K562 (cell line): ENCODE measurements around the gene NCOA3. TPM values are rescaled to one million over a fixed set of nuclear protein-coding genes. Genes with fewer than 3 reads are reported as not detected.

Experiments used
- ATF3 ChIP-seq, 2 experiments: fragments of 450-650 bp in 1 of 2; sonication (generic) in 1 of 2; formaldehyde crosslinking in 1 of 2; IDR thresholded peaks in 1 of 2; conservative IDR thresholded peaks in 1 of 2; 2 replicates each; pipeline versions ENCODE4 v1.6.1 to v1.8.1; 2016 to 2023; ENCODE audit warnings: mild to moderate bottlenecking in 2 of 2, moderate library complexity in 2 of 2, inconsistent platforms in 1 of 2, missing genetic modification reagents in 1 of 2
- BHLHE40 ChIP-seq: IDR thresholded peaks from 2 replicates; pipeline ENCODE4 v1.6.1; 2011; ENCODE audit warnings: low read length, improper control_type of control experiment
- BMI1 ChIP-seq: fragments of 150-350 bp; IDR thresholded peaks from 2 replicates; pipeline ENCODE4 v1.6.1; 2014; ENCODE audit warnings: low read length
- EP400 ChIP-seq: fragments of 450-650 bp; IDR thresholded peaks from 2 replicates; pipeline ENCODE4 v1.6.1; 2017; ENCODE audit warnings: antibody characterized with exemption, mild to moderate bottlenecking, moderate library complexity
- FOSL1 ChIP-seq: fragments of 200-800 bp; sonication (Bioruptor generic); conservative IDR thresholded peaks from 2 replicates; pipeline ENCODE4 v1.6.1; 2016; ENCODE audit warnings: missing genetic modification characterization, missing compliant biosample characterization
- HDAC3 ChIP-seq: fragments of 450-650 bp; IDR thresholded peaks from 2 replicates; pipeline ENCODE4 v1.6.1; 2018; ENCODE audit warnings: borderline replicate concordance, mild to moderate bottlenecking, moderate library complexity; ENCODE audit not compliant: partially characterized antibody
- HLTF ChIP-seq: fragments of 450-650 bp; IDR thresholded peaks from 2 replicates; pipeline ENCODE4 v1.6.1; 2016
- JUND ChIP-seq, 2 experiments: IDR thresholded peaks; 2 replicates in 1 of 2; 3 replicates in 1 of 2; pipeline ENCODE4 v1.6.1; 2011; ENCODE audit warnings: borderline replicate concordance in 2 of 2, low read depth in 2 of 2, low read length in 2 of 2, improper control_type of control experiment in 1 of 2, missing biosample characterization in 1 of 2, missing genetic modification characterization in 1 of 2, missing genetic modification reagents in 1 of 2
- LARP7 ChIP-seq: fragments of 450-650 bp; IDR thresholded peaks from 2 replicates; pipeline ENCODE4 v1.6.1; 2016
- PBX2 ChIP-seq, 2 experiments: IDR thresholded peaks in 1 of 2; conservative IDR thresholded peaks in 1 of 2; 2 replicates each; pipeline ENCODE4 v1.6.1; 2016; ENCODE audit warnings: low read depth in 2 of 2, mild to moderate bottlenecking in 1 of 2, missing compliant biosample characterization in 1 of 2, missing genetic modification characterization in 1 of 2, moderate library complexity in 1 of 2
- PCBP2 ChIP-seq: fragments of 200-400 bp; formaldehyde crosslinking; IDR thresholded peaks from 2 replicates; pipeline ENCODE4 v1.6.1; 2018; ENCODE audit warnings: low read length, low read depth, mild to moderate bottlenecking, moderate library complexity; ENCODE audit not compliant: poor library complexity, severe bottlenecking
- RAD51 ChIP-seq: fragments of 450-650 bp; IDR thresholded peaks from 2 replicates; pipeline ENCODE4 v1.7.1; 2016; ENCODE audit warnings: low read depth, mild to moderate bottlenecking, borderline replicate concordance
- SETDB1 ChIP-seq: IDR thresholded peaks from one replicate; pipeline ENCODE4 v1.6.1; 2012; ENCODE audit warnings: low read length, control low read depth, inconsistent platforms
- SMAD3 ChIP-seq: fragments of 450-650 bp; formaldehyde crosslinking; conservative IDR thresholded peaks from 2 replicates; pipeline ENCODE4 v1.4.0; 2020; ENCODE audit warnings: mild to moderate bottlenecking
- SMARCA4 ChIP-seq: fragments of 450-650 bp; IDR thresholded peaks from 2 replicates; pipeline ENCODE4 v1.6.1; 2016
- STAT5B ChIP-seq: fragments of 250-450 bp; sonication (Bioruptor Pico); IDR thresholded peaks from 2 replicates; pipeline ENCODE4 v1.8.0; 2021; ENCODE audit warnings: mild to moderate bottlenecking, inconsistent platforms
- TRIM25 ChIP-seq: fragments of 450-650 bp; IDR thresholded peaks from 2 replicates; pipeline ENCODE4 v1.7.0; 2016; ENCODE audit warnings: borderline replicate concordance
- ZNF398 ChIP-seq: fragments of 250-450 bp; sonication (Bioruptor Pico); IDR thresholded peaks from 2 replicates; pipeline ENCODE4 v1.8.0; 2021; ENCODE audit warnings: moderate library complexity, mild to moderate bottlenecking, inconsistent platforms
- polyA plus RNA-seq, 8 experiments: library from polyadenylated mRNA; depleted of rRNA in 4 of 8; stranded (reverse) in 5 of 8; unstranded in 3 of 8; fragments of >200 nt; fragmentation: Nextera tagmentation in 2 of 8; fragmentation: Illumina TruSeq in 1 of 8; extraction: Ambion mirVana in 2 of 8; extraction: Trizol in 1 of 8; gene quantifications; 2 replicates each; pipeline versions ENCODE4 v1.2.1 to v1.2.3, GENCODE V29; 2011 to 2014; ENCODE audit warnings: inconsistent platforms in 1 of 8, missing spikeins in 1 of 8
- total RNA-seq, 7 experiments: library from RNA; depleted of rRNA in 6 of 7; stranded (reverse); fragments of >200 nt in 6 of 7; fragmentation: Illumina TruSeq in 2 of 7; extraction: Trizol in 2 of 7; gene quantifications; 2 replicates each; pipeline versions ENCODE4 v1.2.1 to v1.2.3, GENCODE V29; 2011 to 2021; ENCODE audit warnings: low replicate concordance in 1 of 7

NCOA3 gene
- total and polyA plus RNA-seq, 9 of the 15 experiments (the other 6 are each of a cell fraction or from before 2014, with no cell fraction given), result 3.2 to 24.3 (median 14.4) TPM

GRCh38 chr20:47456952-47457724 lies 44.5 kb upstream of the NCOA3 start (continued):
- TF ChIP-seq TRIM25 (no peak), HLTF (no peak), BHLHE40 (no peak), STAT5B (CRISPR knock-in tag) (no peak), LARP7 (no peak), PBX2 (CRISPR knock-in tag; IDR thresholded peaks at IDR 0.05; ENCODE audit: low read depth) (no peak), PBX2 (tag; conservative IDR thresholded peaks at IDR 0.05; ENCODE audit: low read depth) (no peak), BMI1 (no peak), ATF3 (IDR thresholded peaks at IDR 0.05) (peak; percentile 71), ATF3 (CRISPR knock-in tag; conservative IDR thresholded peaks at IDR 0.05) (no peak), SETDB1 (no peak), RAD51 (no peak), ZNF398 (CRISPR knock-in tag) (no peak), EP400 (no peak), FOSL1 (peak; percentile 96), JUND (IDR thresholded peaks at IDR 0.05; ENCODE audit: borderline replicate concordance, low read depth, low read length) (peak; percentile 81; the same call in 1 of the 2 replicates), JUND (tag; IDR thresholded peaks at IDR 0.05; ENCODE audit: borderline replicate concordance, low read depth, low read length) (peak; percentile 79; the same call in 2 of the 3 replicates), PCBP2 (no peak), SMAD3 (no peak), SMARCA4 (peak; percentile 34; the same call in 1 of the 2 replicates), HDAC3 (peak; percentile 15)
